ENCODE data around the gene HS2ST1. TPM values are rescaled to one million over a fixed set of nuclear protein-coding genes. Genes with fewer than 3 reads are reported as not detected.
"Not testable (repeated sequence)": the region's sequence is repeated elsewhere in the genome, so short reads cannot be mapped to it uniquely, and the experiment has no call there.

Gene HS2ST1
- total RNA-seq, 6 experiments from 2014 or later = 9.9 to 17.2 (median 13.7) TPM

DNA sequence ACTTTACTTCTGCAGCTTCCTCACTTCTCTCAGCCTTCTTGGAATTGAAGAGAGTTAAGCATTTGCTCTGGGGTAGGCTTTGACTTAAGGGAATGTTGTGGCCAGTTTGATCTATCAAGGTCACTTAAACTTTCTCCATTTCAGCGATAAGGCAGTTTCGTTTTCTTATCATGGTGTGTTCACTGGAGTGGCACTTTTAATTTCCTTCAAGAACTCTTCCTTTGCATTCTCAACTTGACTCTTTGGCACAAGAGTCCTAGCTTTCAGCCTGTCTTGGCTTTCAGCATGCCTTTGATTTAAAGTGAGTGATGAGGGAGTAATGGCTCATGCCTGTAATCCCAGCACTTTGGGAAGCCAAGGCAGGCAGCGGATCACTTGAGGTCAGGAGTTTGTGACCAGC lies 38.7 kb downstream of the HS2ST1 start:
- 83% methylated on average over 3 of the region's 3 CpGs for WGBS (ENCODE audit: insufficient coverage, low coverage, low lambda C conversion rate, missing lambda C conversion rate)
- no peak for ATAC-seq
- H3K4me1 ChIP-seq = peaks cover 0 to 8% (median 0%) of the 10 kb centered on the region in 4 donors
- no peak overlapping the region for H3K27ac ChIP-seq
- no peaks in the 10 kb centered on the region for H3K9me3 ChIP-seq
- no peaks in the 10 kb centered on the region for H3K27me3 ChIP-seq
- no peak overlapping the region for H3K4me3 ChIP-seq
- no peak for DNase-seq
- H3K36me3 ChIP-seq = no peaks in the 10 kb centered on the region
- intact Hi-C loops (cut with DNase I) = no loop called here
- TF ChIP-seq, protein P1, sequence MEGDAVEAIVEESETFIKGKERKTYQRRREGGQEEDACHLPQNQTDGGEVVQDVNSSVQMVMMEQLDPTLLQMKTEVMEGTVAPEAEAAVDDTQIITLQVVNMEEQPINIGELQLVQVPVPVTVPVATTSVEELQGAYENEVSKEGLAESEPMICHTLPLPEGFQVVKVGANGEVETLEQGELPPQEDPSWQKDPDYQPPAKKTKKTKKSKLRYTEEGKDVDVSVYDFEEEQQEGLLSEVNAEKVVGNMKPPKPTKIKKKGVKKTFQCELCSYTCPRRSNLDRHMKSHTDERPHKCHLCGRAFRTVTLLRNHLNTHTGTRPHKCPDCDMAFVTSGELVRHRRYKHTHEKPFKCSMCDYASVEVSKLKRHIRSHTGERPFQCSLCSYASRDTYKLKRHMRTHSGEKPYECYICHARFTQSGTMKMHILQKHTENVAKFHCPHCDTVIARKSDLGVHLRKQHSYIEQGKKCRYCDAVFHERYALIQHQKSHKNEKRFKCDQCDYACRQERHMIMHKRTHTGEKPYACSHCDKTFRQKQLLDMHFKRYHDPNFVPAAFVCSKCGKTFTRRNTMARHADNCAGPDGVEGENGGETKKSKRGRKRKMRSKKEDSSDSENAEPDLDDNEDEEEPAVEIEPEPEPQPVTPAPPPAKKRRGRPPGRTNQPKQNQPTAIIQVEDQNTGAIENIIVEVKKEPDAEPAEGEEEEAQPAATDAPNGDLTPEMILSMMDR (IDR thresholded peaks at IDR 0.05) = no peak
- TF ChIP-seq POLR2A (IDR thresholded peaks at IDR 0.05) = no peak

DNA sequence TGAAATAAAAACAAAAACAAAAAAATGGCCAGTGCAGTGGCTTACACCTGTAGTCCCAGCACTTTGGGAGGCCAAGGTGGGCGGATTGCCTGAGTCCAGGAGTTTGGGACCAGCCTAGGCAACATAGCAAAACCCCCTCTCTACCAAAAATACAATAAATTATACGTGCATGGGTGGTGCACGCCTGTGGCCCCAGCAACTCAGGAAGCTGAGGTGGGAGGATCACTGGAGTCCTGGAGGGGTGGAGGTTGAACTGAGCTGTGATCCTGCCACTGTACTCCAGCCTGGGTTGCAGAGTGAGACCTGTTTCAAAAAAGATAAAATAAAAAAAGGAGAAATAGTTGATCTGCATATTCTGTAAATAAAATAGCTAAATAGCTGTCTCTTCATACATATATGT lies 41.2 kb downstream of the HS2ST1 start:
- Histone ChIP-seq H3K27ac (no peak overlapping the region), H3K27me3 (no peaks in the 10 kb centered on the region), H3K36me3 (no peaks in the 10 kb centered on the region), H3K9me3 (no peaks in the 10 kb centered on the region), H3K4me3 (no peak overlapping the region), H3K4me1 (peaks cover 0 to 3% (median 0%) of the 10 kb centered on the region in 4 donors)
- 87% methylated on average over 3 of the region's 3 CpGs for WGBS (ENCODE audit: insufficient coverage, low coverage, low lambda C conversion rate, missing lambda C conversion rate)
- intact Hi-C loops (cut with DNase I) = no loop called here
- no peak for TF ChIP-seq POLR2A (IDR thresholded peaks at IDR 0.05)
- TF ChIP-seq, protein P1 (IDR thresholded peaks at IDR 0.05) = no peak
- ATAC-seq (no peak), DNase-seq (no peak)

DNA sequence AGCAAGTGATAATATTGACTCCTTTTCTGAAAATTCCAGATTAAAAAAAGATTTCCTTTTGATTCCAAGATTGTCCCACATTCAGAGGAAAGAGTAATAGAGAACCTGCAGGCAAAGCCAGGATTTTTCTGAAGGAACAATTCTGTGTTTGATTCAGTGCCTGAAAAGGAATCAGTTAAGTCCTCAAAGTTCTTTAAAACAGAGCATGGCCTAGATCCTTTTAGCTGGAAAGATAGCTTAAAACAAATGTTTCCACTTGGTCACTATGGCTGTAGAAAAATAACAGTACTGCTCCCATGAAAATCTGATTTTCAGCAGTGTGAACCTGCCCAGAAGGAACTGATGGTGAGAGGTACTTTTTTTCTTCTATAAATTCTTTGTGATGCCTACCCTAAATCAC lies 41.8 kb downstream of the HS2ST1 start:
- no peak overlapping the region for H3K4me3 ChIP-seq
- intact Hi-C loops (cut with DNase I) = no loop called here
- ATAC-seq = no peak

DNA sequence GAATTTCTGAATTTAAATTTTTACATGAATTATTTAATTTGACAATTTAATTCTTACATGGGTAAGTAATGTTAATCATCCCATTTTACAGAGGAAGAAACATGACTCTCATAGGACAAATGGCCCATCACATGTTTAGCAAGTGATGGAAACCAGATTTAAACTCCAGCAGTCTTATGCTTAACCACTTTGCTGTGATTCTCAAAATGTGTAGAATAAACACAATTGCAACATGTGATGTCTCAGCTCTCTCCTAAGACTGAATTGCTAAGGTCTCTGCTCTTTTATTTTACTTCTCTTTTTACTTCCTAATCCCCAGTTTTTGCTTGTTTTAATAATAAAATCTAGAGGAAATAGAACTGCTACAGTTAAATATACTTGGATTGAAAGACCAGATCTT lies 42.8 kb downstream of the HS2ST1 start:
- H3K4me3 ChIP-seq = no peak overlapping the region
- H3K27me3 ChIP-seq = no peaks in the 10 kb centered on the region
- no peak overlapping the region for H3K27ac ChIP-seq
- H3K4me1 ChIP-seq = no peaks in the 10 kb centered on the region
- H3K36me3 ChIP-seq = no peaks in the 10 kb centered on the region
- intact Hi-C loops (cut with DNase I) = no loop called here
- TF ChIP-seq POLR2A (IDR thresholded peaks at IDR 0.05) = no peak
- TF ChIP-seq, protein P1 (IDR thresholded peaks at IDR 0.05) = no peak
- ATAC-seq (no peak), DNase-seq (no peak)
- H3K9me3 ChIP-seq = no peaks in the 10 kb centered on the region

More for the DNA sequence above, 41.8 kb downstream of the HS2ST1 start:
- no peak for DNase-seq
- Histone ChIP-seq H3K36me3 (no peaks in the 10 kb centered on the region), H3K27me3 (no peaks in the 10 kb centered on the region), H3K27ac (no peak overlapping the region), H3K9me3 (no peaks in the 10 kb centered on the region), H3K4me1 (no peaks in the 10 kb centered on the region)
- no peak for TF ChIP-seq POLR2A (IDR thresholded peaks at IDR 0.05)
- TF ChIP-seq, protein P1 (IDR thresholded peaks at IDR 0.05) = no peak

DNA sequence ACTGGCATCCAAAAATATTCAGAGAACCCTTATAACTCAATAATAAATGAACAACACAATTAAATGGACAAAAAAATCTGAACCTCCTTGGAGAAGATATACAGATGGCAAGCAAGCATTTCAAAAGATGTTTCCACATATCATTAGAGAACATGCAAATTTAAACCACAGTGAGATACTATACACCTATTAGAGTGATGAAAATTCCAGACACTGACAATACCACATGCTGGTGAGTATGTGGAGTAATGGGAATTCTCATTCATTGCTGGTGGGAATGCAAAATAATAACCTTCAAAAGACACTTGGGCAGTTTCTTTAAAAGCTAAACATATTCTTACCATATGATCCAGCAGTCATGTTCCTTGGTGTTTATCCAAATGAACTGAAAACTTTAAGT lies 46.1 kb downstream of the HS2ST1 start:
- no peaks in the 10 kb centered on the region for H3K4me1 ChIP-seq
- DNase-seq (no peak), ATAC-seq (peak in 1 of 4 donors; percentile 11)
- H3K27me3 ChIP-seq = no peaks in the 10 kb centered on the region
- H3K9me3 ChIP-seq = no peaks in the 10 kb centered on the region
- H3K4me3 ChIP-seq = no peak overlapping the region
- no peak for TF ChIP-seq POLR2A (IDR thresholded peaks at IDR 0.05)
- TF ChIP-seq, protein P1 (IDR thresholded peaks at IDR 0.05) = no peak
- intact Hi-C loops (cut with DNase I) = loop anchor here in 1 of 2 donors (10.0 kb wide), 1 partner anchor 136 kb away; no protein-coding TSS in a partner anchor
- no peak overlapping the region for H3K27ac ChIP-seq
- no peaks in the 10 kb centered on the region for H3K36me3 ChIP-seq

DNA sequence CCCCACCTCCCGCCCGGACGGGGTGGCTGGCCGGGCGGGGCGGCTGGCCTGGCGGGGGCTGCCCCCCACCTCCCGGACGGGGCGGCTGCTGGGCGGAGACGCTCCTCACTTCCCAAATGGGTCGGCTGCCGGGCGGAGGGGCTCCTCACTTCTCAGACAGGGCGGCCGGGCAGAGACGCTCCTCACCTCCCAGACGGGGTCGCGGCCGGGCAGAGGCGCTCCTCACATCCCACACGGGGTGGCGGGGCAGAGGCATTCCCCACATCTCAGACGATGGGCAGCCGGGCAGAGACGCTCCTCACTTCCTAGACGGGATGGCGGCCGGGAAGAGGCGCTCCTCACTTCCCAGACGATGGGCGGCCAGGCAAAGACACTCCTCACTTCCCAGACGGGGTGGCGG lies 49.4 kb downstream of the HS2ST1 start:
- not testable (repeated sequence) for H3K27me3 ChIP-seq, H3K4me3 ChIP-seq, ATAC-seq, H3K27ac ChIP-seq, H3K4me1 ChIP-seq, H3K9me3 ChIP-seq, H3K36me3 ChIP-seq, DNase-seq
- 100% methylated on average over 4 of the region's 36 CpGs for WGBS (ENCODE audit: insufficient coverage, low coverage, low lambda C conversion rate, missing lambda C conversion rate)
- intact Hi-C loops (cut with DNase I) = loop anchor here in 1 of 2 donors (10.0 kb wide), 1 partner anchor 139 kb away; no protein-coding TSS in a partner anchor
